Measurements from ENCODE around the gene STX2.

DNA sequence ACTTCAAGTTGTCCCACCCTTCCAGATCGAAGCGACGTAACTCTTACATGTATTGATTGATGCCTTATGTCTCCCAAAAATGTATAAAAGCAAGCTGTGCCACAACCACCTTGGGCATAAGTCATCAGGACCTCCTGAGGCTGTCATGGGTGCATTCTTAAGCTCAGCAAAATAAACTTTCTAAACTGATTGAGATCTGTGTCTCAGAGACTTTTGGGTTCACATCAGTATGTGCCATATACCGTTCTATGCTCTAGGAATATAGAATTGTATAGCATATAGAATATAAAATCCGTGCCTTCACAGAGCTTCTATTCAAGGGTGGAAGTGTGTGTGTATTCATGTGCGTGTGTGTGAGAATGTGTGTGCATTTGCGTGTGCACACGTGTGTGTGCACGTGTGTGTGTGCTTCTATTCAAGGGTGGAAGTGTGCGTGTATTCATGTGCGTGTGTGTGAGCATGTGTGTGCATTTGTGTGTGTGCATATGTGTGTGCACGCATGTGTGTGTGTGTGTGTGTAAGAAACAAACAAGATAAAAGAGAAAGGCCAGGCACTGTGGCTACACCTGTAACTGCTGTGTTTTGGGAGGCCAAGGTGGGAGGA, 11.5 kb upstream of the STX2 start:
- TF ChIP-seq, protein P1, sequence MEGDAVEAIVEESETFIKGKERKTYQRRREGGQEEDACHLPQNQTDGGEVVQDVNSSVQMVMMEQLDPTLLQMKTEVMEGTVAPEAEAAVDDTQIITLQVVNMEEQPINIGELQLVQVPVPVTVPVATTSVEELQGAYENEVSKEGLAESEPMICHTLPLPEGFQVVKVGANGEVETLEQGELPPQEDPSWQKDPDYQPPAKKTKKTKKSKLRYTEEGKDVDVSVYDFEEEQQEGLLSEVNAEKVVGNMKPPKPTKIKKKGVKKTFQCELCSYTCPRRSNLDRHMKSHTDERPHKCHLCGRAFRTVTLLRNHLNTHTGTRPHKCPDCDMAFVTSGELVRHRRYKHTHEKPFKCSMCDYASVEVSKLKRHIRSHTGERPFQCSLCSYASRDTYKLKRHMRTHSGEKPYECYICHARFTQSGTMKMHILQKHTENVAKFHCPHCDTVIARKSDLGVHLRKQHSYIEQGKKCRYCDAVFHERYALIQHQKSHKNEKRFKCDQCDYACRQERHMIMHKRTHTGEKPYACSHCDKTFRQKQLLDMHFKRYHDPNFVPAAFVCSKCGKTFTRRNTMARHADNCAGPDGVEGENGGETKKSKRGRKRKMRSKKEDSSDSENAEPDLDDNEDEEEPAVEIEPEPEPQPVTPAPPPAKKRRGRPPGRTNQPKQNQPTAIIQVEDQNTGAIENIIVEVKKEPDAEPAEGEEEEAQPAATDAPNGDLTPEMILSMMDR (optimal IDR thresholded peaks at IDR 0.05 in 1 of 3, IDR thresholded peaks at IDR 0.05 in 1 of 3, conservative IDR thresholded peaks at IDR 0.05 in 1 of 3; ENCODE audit: extremely low read depth in 1 of 3, insufficient read depth in 2 of 3, low read length in 3 of 3): no peak
- TF ChIP-seq EZH2 (IDR thresholded peaks at IDR 0.05; ENCODE audit: low read length): no peak
